RKO (cell line): ENCODE data around the gene ARMC3.
"Not testable (repeated sequence)": the region's sequence is repeated elsewhere in the genome, so short reads cannot be mapped to it uniquely, and the experiment has no call there.

Experiments used
- DNase-seq: peaks from one replicate; pipeline ENCODE4 v3.0.0-alpha.2; 2016; ENCODE audit warnings: low spot score

ARMC3 gene

DNA sequence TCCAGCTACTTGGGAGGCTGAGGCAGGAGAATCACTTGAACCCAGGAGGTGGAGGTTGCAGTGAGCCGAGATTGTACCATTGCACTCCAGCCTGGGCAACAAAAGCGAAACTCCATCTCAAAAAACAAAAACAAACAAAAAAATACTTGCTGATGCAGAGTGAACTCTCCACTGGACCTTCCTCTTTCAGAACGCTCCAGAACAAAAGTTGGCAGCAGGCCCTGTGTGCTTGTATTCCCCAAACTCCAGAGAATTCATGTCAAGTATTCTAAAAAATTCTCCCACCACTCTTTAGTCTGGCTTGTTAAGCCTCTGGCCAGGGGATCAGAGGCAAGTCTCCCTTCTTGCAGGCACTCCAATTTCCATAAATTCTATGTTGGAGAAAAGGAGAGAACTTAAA is 144.7 kb downstream of the ARMC3 start:
- not testable (repeated sequence) for DNase-seq

- DNase-seq, result no peak
Observed at GRCh38 chr10:23073527-23073926, 145.7 kb downstream of the ARMC3 start.

DNA sequence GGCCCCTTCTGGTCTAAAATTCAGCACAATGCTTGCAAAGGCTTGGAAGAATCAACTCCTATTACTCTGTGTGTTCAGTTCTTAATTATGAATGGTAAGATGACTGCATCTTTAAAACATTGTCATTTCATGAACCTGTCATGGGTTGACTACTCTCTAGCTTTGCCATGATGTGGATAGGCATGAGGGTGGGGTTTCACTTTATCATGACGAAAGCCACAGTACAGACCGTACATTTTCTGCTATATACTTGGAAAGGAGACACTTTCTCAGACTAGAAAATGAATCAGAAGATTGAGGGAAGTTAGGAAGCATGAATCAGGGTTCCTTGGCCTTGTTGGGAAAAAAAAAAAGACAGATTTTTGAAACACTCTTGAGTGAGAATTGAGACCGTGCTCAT is 147.8 kb downstream of the ARMC3 start:
- DNase-seq, result no peak

GRCh38 chr10:23078114-23078513 is 150.3 kb downstream of the ARMC3 start:
- no peak for DNase-seq

GRCh38 chr10:23079700-23080099 is 151.8 kb downstream of the ARMC3 start:
- no peak for DNase-seq

DNA sequence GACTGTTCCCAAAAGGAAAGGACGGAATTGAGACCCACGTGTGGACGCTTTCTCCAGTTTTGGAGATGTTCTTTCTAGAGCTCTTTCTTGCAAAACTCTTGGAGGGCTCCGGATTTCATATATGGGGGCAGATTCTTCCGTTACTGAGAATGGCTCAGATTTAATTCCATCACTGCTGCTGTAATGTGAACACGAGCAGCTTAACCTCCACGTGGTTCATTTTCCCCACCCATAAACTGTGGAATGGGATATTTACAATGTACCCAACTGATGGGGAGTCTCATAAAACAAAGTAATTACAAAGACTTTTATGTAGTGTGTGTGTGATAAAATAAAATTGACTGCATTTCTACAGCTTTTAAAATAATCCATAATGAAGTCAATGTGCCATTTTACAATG is 152.4 kb downstream of the ARMC3 start:
- no peak for DNase-seq

GRCh38 chr10:23081221-23081750 is 153.4 kb downstream of the ARMC3 start:
- DNase-seq, result no peak

DNA sequence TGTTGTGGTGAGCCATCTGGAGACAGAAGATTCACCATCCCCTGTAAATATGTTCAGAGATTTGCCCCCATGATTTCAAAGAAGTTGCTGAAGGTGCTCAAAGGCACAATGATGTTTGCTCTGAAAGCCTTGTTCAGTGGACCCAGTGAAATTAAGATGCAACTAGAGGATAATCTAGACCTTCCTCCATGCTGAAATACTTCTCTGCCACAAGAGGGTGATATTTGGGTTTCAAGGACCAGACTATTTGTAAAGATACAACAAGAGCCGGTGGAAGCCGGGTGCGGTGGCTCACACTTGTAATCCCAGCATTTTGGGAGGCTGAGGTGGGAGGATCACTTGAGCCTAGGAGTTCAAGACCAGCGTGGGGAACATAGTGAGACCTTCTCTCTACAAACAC is 154.0 kb downstream of the ARMC3 start:
- peak; percentile 62 for DNase-seq
